ENCODE measurements around the gene TMEM53. TPM values are rescaled to one million over a fixed set of nuclear protein-coding genes. Genes with fewer than 3 reads are reported as not detected.

The TMEM53 gene
- total and polyA plus RNA-seq, 11 donors = 8.5 to 20.0 (median 12.5) TPM

DNA sequence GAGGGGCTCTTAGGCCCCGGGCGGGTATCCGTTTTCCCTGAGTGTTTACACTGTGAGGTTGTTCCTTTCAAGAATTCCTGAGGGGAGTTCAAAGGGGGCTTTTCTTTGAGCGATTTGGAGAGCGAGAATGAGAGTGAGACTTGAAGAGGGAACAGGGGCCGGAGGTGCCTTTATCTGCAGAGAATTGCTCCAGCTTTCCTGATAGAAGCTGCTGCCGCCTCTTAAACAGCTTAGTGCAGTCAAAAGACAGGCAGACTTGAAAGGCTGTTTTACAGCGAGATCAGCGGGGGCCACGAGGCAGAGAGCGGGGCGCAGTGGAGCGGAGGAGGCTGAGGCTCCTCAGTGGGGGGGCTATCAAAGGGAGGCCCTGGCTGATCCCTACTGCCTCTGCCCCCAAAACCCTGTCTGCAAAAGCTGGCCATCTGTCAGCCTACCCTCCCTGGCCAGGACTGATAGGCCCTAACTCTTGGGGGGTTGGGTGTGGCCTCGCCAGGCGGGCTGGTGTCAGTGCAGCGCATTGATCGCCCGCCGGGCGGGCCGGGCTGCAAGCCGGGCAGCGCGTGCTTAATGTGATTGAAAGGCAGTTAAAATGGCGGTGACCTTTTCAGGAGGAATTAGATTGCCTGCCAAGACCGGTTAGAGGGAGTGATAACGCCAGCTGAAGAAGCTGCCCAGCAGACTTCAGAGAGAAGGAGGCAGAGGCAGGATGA, 36.4 kb downstream of the TMEM53 start:
- no peaks in the 10 kb centered on the region for H3K27me3 ChIP-seq
- H3K4me3 ChIP-seq = no peak overlapping the region
- no peaks in the 10 kb centered on the region for H3K9me3 ChIP-seq
- H3K27ac ChIP-seq = peak overlapping the region in 1 of 12 donors; percentile 74
- peaks cover 0 to 71% (median 29%) of the 10 kb centered on the region in 12 donors for H3K4me1 ChIP-seq
- DNase-seq (no peak), ATAC-seq (no peak)
- 81 to 83% (median 82%) methylated on average over 27 of the region's 27 CpGs for WGBS, 4 donors
- TF ChIP-seq POLR2A (IDR thresholded peaks at IDR 0.05) = no peak
- TF ChIP-seq, protein P1, sequence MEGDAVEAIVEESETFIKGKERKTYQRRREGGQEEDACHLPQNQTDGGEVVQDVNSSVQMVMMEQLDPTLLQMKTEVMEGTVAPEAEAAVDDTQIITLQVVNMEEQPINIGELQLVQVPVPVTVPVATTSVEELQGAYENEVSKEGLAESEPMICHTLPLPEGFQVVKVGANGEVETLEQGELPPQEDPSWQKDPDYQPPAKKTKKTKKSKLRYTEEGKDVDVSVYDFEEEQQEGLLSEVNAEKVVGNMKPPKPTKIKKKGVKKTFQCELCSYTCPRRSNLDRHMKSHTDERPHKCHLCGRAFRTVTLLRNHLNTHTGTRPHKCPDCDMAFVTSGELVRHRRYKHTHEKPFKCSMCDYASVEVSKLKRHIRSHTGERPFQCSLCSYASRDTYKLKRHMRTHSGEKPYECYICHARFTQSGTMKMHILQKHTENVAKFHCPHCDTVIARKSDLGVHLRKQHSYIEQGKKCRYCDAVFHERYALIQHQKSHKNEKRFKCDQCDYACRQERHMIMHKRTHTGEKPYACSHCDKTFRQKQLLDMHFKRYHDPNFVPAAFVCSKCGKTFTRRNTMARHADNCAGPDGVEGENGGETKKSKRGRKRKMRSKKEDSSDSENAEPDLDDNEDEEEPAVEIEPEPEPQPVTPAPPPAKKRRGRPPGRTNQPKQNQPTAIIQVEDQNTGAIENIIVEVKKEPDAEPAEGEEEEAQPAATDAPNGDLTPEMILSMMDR (IDR thresholded peaks at IDR 0.05) = no peak
- intact Hi-C loops (cut with DNase I) = no loop called here
- H3K36me3 ChIP-seq = peaks cover 0 to 97% (median 92%) of the 10 kb centered on the region in 9 donors

DNA sequence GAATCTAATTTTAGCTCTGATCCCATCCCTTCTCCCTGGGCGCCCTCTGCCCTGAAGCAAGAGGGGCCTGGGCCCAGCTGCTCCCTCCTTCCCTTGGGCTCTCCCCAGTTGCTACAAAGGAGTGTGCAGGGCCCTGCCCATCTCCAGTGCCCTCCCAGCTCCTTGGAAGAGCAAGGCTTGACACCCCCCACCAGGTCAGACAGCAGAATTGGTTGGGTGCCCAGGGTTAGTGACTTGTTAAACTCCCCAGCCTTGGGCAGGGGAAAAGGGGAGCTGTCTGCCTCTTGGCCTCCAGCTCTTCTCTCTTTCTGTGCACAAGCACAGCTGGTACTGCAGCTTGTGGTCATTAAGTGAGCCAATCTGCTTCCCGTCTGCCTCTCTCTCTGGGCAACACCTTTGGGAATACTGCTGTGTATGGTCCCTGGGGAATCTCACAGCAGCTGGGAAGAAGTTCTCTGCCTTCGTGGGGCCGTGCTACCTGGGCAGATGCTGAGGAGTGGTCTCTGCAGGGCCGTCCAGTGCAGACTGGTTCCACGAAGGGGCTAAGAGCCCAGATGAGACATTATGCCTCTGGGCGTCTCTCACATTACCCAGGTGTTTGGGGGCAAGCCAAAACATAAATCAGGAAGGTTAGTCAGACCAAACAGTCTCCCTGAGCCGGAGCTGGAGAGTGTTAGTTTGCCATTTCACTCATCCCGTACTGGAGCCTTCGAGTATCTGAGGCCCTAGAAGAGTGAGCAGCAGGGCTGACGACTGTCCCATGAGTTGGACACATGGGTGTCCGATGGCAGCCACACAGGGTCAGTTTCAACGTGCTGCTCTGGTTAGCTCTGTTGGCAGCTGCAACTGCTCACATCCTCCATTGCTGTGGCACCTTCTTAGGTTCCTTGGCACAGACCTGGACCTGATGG, 37.3 kb downstream of the TMEM53 start:
- WGBS, 4 donors = 69 to 72% (median 72%) methylated on average over 10 to 13 of the region's 13 CpGs

DNA sequence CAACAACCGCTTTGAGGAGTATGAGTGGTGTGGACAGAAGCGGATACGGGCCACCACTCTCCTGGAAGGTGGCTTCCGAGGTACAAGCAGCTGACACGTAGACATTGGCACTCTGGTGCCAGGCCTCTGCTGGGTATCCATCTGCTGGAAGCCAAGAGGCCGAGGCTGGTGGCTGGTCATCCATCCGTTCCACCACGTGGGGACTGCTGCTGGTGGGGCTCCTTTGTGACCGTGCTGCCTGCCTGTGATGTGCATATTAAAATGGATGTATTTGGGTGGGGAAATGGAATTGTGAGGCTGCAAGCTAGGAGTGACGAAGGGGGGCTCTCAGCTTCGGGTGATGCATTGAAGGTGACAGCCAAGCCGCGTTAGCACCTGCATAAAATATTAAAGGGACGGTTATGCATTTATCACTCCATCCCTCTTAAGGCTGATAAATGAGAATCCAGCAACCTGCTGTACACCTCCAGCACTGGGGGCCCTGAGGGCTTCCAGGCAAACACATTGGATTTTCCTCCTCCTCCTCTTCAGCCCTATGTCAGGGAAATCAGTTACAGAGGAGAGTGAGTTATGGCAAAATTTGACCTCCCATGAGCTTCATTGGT, 38.1 kb downstream of the TMEM53 start:
- intact Hi-C loops (cut with DNase I) = no loop called here
- 85 to 90% (median 88%) methylated on average over 14 of the region's 14 CpGs for WGBS, 4 donors
- H3K9me3 ChIP-seq = no peaks in the 10 kb centered on the region
- H3K27ac ChIP-seq = peak overlapping the region in 4 of 12 donors; percentile 5 to 74 (median 32)
- H3K36me3 ChIP-seq = peaks cover 0 to 84% (median 76%) of the 10 kb centered on the region in 9 donors
- H3K27me3 ChIP-seq = no peaks in the 10 kb centered on the region
- peaks cover 0 to 67% (median 27%) of the 10 kb centered on the region in 12 donors for H3K4me1 ChIP-seq
- ATAC-seq = no peak
- no peak overlapping the region for H3K4me3 ChIP-seq
- TF ChIP-seq POLR2A (IDR thresholded peaks at IDR 0.05) = no peak
- TF ChIP-seq, protein P1 (IDR thresholded peaks at IDR 0.05) = no peak
- no peak for DNase-seq

More for the DNA sequence above, 37.3 kb downstream of the TMEM53 start:
- peaks cover 0 to 68% (median 28%) of the 10 kb centered on the region in 12 donors for H3K4me1 ChIP-seq
- peaks cover 0 to 91% (median 83%) of the 10 kb centered on the region in 9 donors for H3K36me3 ChIP-seq
- peak overlapping the region in 6 of 12 donors; percentile 5 to 74 (median 38) for H3K27ac ChIP-seq
- H3K9me3 ChIP-seq = no peaks in the 10 kb centered on the region
- no peak for DNase-seq
- intact Hi-C loops (cut with DNase I) = no loop called here
- H3K27me3 ChIP-seq = no peaks in the 10 kb centered on the region
- no peak overlapping the region for H3K4me3 ChIP-seq
- no peak for ATAC-seq
- no peak for TF ChIP-seq POLR2A (IDR thresholded peaks at IDR 0.05)
- TF ChIP-seq, protein P1 (IDR thresholded peaks at IDR 0.05) = no peak

Data from heart left ventricle (tissue), 16 donors.